Astrocyte (in vitro differentiated cells and primary cell): ENCODE measurements around the gene ST6GALNAC2.

Source experiments
- CTCF ChIP-seq: IDR thresholded peaks from 2 replicates; pipeline ENCODE4 v1.5.1; 2011; ENCODE audit warnings: low read depth, mild to moderate bottlenecking, inconsistent platforms, low read length, moderate library complexity; ENCODE audit not compliant: insufficient read depth
- EZH2 ChIP-seq: IDR thresholded peaks from 2 replicates; pipeline ENCODE4 v1.6.1; 2012; ENCODE audit warnings: mild to moderate bottlenecking, low read length, inconsistent platforms; ENCODE audit not compliant: insufficient read depth

- TF ChIP-seq EZH2, result no peak
- no peak for TF ChIP-seq CTCF
Observed at GRCh38 chr17:76547642-76548202, 37.9 kb downstream of the ST6GALNAC2 start.
